ENCODE measurements around the gene SLC22A12. TPM values are rescaled to one million over a fixed set of nuclear protein-coding genes. Genes with fewer than 3 reads are reported as not detected.

The SLC22A12 gene
- total and polyA plus RNA-seq, 2 donors (not counting 3 experiments of a cell fraction or from before 2014, with no cell fraction given): not detected

GRCh38 chr11:64598797-64599697 is 8.0 kb downstream of the SLC22A12 start:
- Histone ChIP-seq H3K9ac (replicated peaks; ENCODE audit: extremely low read depth, insufficient read depth, low read length) (no peak overlapping the region), H3K27ac (ENCODE audit: insufficient read depth, low read depth, low read length) (no peak overlapping the region), H3K4me3 (replicated peaks in 1 of 3; ENCODE audit: insufficient read depth in 1 of 3, low read depth in 1 of 3, low read length in 3 of 3) (no peak overlapping the region), H3K79me2 (ENCODE audit: control insufficient read depth, insufficient read depth, low read length) (no peaks in the 10 kb centered on the region), H3K36me3 (ENCODE audit: control insufficient read depth in 2 of 2, extremely low read depth in 1 of 2, insufficient read depth in 2 of 2, low read length in 2 of 2) (no peaks in the 10 kb centered on the region), H3K4me1 (ENCODE audit: control insufficient read depth, extremely low read depth, insufficient read depth, low read length) (no peaks in the 10 kb centered on the region), H3K27me3 (ENCODE audit: control insufficient read depth in 2 of 2, insufficient read depth in 2 of 2, low read length in 2 of 2) (no peaks in the 10 kb centered on the region), H3K9me1 (replicated peaks; ENCODE audit: control insufficient read depth, extremely low read depth, insufficient read depth, low read length) (no peaks in the 10 kb centered on the region), H2AFZ (ENCODE audit: low read depth, low read length) (no peak overlapping the region), H3K4me2 (ENCODE audit: insufficient read depth, low read length) (no peak overlapping the region), H3K9me3 (replicated peaks; ENCODE audit: control insufficient read depth, insufficient read depth, low read length) (no peaks in the 10 kb centered on the region), H4K20me1 (replicated peaks; ENCODE audit: control insufficient read depth, extremely low read depth, insufficient read depth, low read length) (no peaks in the 10 kb centered on the region)
- no peak for FAIRE-seq
- ChIA-PET CTCF (no interaction called here), POLR2A (no interaction called here)
- dilution Hi-C loops (cut with MboI; ENCODE audit: extremely low pct_ligation_motif_present, low sequenced_read_pairs): no loop called here
- intact Hi-C loops (cut with micrococcal nuclease): no loop called here
- DNase-seq (ENCODE audit: low read depth, low spot score): no peak
- TF ChIP-seq MYC (IDR thresholded peaks at IDR 0.05; ENCODE audit: low read depth, low read length) (no peak), POLR2A (IDR thresholded peaks at IDR 0.05; ENCODE audit: low read depth, low read length) (no peak), EZH2 (IDR thresholded peaks at IDR 0.05; ENCODE audit: borderline replicate concordance, low read depth, low read length, severe bottlenecking) (no peak), MAX (IDR thresholded peaks at IDR 0.05; ENCODE audit: insufficient read depth, insufficient read length) (no peak), POLR2AphosphoS5 (IDR thresholded peaks at IDR 0.05; ENCODE audit: insufficient read depth, low read depth, low read length) (no peak), CTCF (IDR thresholded peaks at IDR 0.05; ENCODE audit: extremely low read depth in 1 of 2, insufficient read depth in 1 of 2, low read depth in 1 of 2, low read length in 2 of 2) (no peak), GATA2 (IDR thresholded peaks at IDR 0.05; ENCODE audit: insufficient read depth, insufficient read length, low read depth, low read length) (no peak), JUN (IDR thresholded peaks at IDR 0.05; ENCODE audit: borderline replicate concordance, insufficient read depth, insufficient read length, low read depth) (no peak), FOS (IDR thresholded peaks at IDR 0.05; ENCODE audit: borderline replicate concordance, insufficient read depth, low read length) (no peak)
- BruUV-seq (replicated peaks): no TSS peak
